Measurements from ENCODE around the gene NME2. TPM values are rescaled to one million over a fixed set of nuclear protein-coding genes. Genes with fewer than 3 reads are reported as not detected.
"Not testable (repeated sequence)": the region's sequence is repeated elsewhere in the genome, so short reads cannot be mapped to it uniquely, and the experiment has no call there.

The NME2 gene
- total RNA-seq, 1 donor from 2014 or later = 651 TPM

DNA sequence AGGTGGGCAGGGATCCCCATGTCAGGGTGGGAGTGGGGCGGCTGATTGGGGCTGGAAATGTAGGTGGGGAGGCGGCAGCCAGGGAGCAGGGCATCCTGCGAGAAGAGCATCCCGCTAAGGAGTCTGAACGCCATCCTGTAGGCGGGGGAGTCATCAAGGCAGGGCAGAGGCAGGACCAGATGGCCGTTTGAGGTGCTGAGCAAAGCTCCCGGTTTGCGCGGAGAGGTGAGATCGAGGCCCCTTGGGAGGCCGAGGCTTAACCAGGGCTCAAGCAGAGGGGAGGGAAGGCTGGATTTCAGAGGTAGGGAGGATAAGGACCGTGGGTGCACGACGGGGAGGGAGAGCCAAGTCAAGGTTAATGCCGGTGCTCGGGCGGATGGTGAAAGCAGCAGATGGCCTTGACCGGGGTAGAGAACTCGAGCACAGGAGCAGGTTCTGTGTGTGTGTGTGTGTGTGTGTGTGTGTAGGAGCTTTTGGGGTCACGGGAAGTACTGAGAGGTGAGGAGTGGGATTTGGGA, 472 bp upstream of the NME2 start:
- TF ChIP-seq, protein P1, sequence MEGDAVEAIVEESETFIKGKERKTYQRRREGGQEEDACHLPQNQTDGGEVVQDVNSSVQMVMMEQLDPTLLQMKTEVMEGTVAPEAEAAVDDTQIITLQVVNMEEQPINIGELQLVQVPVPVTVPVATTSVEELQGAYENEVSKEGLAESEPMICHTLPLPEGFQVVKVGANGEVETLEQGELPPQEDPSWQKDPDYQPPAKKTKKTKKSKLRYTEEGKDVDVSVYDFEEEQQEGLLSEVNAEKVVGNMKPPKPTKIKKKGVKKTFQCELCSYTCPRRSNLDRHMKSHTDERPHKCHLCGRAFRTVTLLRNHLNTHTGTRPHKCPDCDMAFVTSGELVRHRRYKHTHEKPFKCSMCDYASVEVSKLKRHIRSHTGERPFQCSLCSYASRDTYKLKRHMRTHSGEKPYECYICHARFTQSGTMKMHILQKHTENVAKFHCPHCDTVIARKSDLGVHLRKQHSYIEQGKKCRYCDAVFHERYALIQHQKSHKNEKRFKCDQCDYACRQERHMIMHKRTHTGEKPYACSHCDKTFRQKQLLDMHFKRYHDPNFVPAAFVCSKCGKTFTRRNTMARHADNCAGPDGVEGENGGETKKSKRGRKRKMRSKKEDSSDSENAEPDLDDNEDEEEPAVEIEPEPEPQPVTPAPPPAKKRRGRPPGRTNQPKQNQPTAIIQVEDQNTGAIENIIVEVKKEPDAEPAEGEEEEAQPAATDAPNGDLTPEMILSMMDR (IDR thresholded peaks at IDR 0.05) = no peak
- H3K27me3 Mint-ChIP-seq (ENCODE audit: unreplicated experiment) = no peaks in the 10 kb centered on the region
- H3K27ac Mint-ChIP-seq (ENCODE audit: unreplicated experiment) = peak overlapping the region; percentile 97
- peak overlapping the region; percentile 91 for H3K4me3 Mint-ChIP-seq (ENCODE audit: unreplicated experiment)
- H3K4me1 Mint-ChIP-seq (ENCODE audit: unreplicated experiment) = peaks cover 26% of the 10 kb centered on the region
- H3K36me3 Mint-ChIP-seq (ENCODE audit: unreplicated experiment) = peaks cover 31% of the 10 kb centered on the region
- H3K9me3 Mint-ChIP-seq (ENCODE audit: unreplicated experiment) = no peaks in the 10 kb centered on the region
- DNase-seq (ENCODE audit: extremely low spot score, unreplicated experiment) = no peak

DNA sequence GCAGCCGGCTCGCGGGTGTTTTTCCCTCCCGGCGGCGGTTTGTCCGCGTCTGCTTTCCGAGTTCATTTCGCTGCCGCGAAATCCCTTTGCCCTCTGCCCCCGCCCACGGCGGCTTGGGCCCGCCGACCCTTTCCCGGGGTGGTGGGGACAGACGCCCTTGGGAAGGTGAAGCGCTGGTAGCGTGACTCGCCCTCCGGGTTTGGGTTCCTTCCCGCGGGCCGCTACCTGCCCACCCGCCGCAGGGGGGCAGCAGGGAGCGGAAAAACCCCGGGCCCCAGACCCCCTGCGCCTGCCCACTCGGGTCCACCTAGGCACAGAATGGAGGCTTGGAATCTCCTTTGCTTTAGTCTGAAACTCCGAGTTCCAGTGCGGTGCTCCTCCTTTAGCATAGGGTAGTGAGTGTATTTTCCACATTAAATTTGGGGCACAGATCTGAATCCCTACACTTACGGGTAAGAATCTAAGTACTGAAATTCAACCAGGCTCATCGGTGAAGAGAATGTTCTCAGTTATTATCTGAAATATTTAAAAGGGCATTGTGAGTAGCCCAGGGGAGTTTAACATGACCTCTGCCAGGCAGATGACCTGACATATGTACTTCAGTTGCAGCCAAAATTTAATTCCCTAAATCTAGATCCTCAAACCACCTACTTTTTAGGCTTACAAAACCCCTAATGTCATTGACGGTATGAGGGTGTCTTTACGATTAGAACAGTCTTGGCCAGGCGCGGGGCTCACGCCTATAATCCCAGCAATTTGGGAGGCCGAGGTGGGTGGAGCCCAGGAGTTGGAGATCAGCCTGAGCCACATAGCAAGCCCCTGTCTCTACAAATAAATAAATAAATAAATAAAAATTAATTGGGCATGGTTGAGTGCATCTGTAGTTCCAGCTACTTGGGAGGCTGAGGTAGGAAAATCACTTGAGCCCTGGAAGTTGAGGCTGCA, 1.0 kb downstream of the NME2 start:
- Mint-ChIP-seq H3K4me3 (ENCODE audit: unreplicated experiment) (peak overlapping the region; percentile 80), H3K27ac (ENCODE audit: unreplicated experiment) (peak overlapping the region; percentile 69), H3K27me3 (ENCODE audit: unreplicated experiment) (no peaks in the 10 kb centered on the region), H3K36me3 (ENCODE audit: unreplicated experiment) (peaks cover 31% of the 10 kb centered on the region), H3K4me1 (ENCODE audit: unreplicated experiment) (peaks cover 26% of the 10 kb centered on the region), H3K9me3 (ENCODE audit: unreplicated experiment) (no peaks in the 10 kb centered on the region)
- peak; percentile 89 for DNase-seq (ENCODE audit: extremely low spot score, unreplicated experiment)
- TF ChIP-seq, protein P1 (IDR thresholded peaks at IDR 0.05) = peak; percentile 83

DNA sequence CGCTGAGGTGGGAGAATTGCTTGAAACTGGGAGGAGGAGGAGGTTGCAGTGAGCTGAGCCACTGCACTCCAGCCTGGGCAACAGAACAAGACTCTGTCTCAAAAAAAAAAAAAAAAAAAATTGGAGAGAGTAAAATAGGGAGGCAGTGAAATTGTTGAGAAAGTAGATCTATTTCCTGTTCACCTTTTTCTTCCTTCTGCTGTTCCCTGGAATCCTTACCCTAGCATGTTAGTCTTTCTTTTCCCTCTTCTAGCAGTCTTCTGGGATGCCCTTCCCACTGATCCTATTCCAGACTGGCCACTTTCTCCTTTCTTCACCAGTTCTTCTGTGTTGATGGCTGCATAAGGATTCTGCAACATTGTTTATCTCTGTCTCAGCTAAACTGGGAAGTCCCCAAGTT, 3.1 kb downstream of the NME2 start:
- no peak for DNase-seq (ENCODE audit: extremely low spot score, unreplicated experiment)
- Mint-ChIP-seq H3K4me3 (ENCODE audit: unreplicated experiment) (peak overlapping the region; percentile 17), H3K36me3 (ENCODE audit: unreplicated experiment) (peaks cover 30% of the 10 kb centered on the region), H3K9me3 (ENCODE audit: unreplicated experiment) (no peaks in the 10 kb centered on the region), H3K4me1 (ENCODE audit: unreplicated experiment) (peaks cover 28% of the 10 kb centered on the region), H3K27me3 (ENCODE audit: unreplicated experiment) (no peaks in the 10 kb centered on the region), H3K27ac (ENCODE audit: unreplicated experiment) (no peak overlapping the region)
- TF ChIP-seq, protein P1 (IDR thresholded peaks at IDR 0.05) = no peak

DNA sequence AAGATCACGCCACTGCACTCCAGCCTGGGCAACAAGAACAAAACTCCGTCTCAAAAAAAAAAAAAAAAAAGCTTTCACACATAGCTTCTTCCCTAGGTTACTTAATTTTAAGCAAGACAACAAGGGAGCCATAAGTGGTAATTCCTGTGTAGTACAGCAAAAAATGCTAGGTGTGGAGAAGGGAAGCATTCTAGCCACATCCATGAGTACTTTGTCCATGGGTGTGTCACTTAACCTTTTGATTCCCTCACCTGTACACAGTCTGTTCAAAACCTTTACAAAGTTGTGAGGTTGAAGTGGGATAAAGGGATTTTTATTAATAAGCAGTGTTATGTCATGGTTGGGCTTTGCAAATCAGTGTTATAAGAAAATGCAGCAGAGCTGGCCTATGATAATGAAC, 4.5 kb downstream of the NME2 start:
- Mint-ChIP-seq H3K27me3 (ENCODE audit: unreplicated experiment) (no peaks in the 10 kb centered on the region), H3K4me1 (ENCODE audit: unreplicated experiment) (peaks cover 20% of the 10 kb centered on the region), H3K27ac (ENCODE audit: unreplicated experiment) (no peak overlapping the region), H3K4me3 (ENCODE audit: unreplicated experiment) (no peak overlapping the region), H3K9me3 (ENCODE audit: unreplicated experiment) (no peaks in the 10 kb centered on the region), H3K36me3 (ENCODE audit: unreplicated experiment) (peaks cover 32% of the 10 kb centered on the region)
- DNase-seq (ENCODE audit: extremely low spot score, unreplicated experiment) = no peak
- TF ChIP-seq, protein P1 (IDR thresholded peaks at IDR 0.05) = no peak

DNA sequence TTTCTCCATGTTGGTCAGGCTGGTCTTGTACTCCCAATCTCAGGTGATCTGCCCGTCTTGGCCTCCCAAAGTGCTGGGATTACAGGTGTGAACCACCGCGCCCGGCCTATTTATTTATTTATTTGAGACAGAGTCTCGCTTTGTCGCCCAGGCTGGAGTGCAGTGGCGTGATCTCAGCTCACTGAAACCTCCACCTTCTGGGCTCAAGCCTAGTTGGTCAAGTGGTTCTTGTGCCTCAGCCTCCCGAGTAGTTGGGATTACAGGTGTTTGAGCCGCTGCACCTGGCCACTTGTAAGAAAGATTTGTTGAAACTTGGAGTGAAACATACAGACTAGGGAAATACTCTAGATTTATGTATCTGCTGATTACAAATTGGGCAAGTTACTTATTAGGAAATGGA, 5.8 kb downstream of the NME2 start:
- peaks cover 16% of the 10 kb centered on the region for H3K4me1 Mint-ChIP-seq (ENCODE audit: unreplicated experiment)
- H3K4me3 Mint-ChIP-seq (ENCODE audit: unreplicated experiment); DNase-seq (ENCODE audit: extremely low spot score, unreplicated experiment); H3K9me3 Mint-ChIP-seq (ENCODE audit: unreplicated experiment); H3K27ac Mint-ChIP-seq (ENCODE audit: unreplicated experiment); H3K27me3 Mint-ChIP-seq (ENCODE audit: unreplicated experiment): not testable (repeated sequence)
- peaks cover 32% of the 10 kb centered on the region for H3K36me3 Mint-ChIP-seq (ENCODE audit: unreplicated experiment)

Measured in osteocyte (in vitro differentiated cells).